Thyroid gland (tissue), 4 donors: ENCODE results near the gene THBD.

ENCODE experiments used
- POLR2A ChIP-seq, 2 donors: fragments of 450-650 bp; IDR thresholded peaks; one replicate each; pipeline ENCODE4 v1.6.1; 2017; ENCODE audit warnings: antibody characterized with exemption in 2 of 2, mild to moderate bottlenecking in 2 of 2, moderate library complexity in 1 of 2
- TF ChIP-seq, protein P1 (sequence below), 6 experiments: fragments of 200-600 bp in 3 of 6; fragments of 450-650 bp in 3 of 6; sonication (generic) in 3 of 6; IDR thresholded peaks; one replicate each; pipeline ENCODE4 v1.5.1; 2016 to 2019; ENCODE audit warnings: antibody characterized with exemption in 6 of 6, mild to moderate bottlenecking in 2 of 6, inconsistent platforms in 1 of 6, moderate library complexity in 1 of 6

DNA sequence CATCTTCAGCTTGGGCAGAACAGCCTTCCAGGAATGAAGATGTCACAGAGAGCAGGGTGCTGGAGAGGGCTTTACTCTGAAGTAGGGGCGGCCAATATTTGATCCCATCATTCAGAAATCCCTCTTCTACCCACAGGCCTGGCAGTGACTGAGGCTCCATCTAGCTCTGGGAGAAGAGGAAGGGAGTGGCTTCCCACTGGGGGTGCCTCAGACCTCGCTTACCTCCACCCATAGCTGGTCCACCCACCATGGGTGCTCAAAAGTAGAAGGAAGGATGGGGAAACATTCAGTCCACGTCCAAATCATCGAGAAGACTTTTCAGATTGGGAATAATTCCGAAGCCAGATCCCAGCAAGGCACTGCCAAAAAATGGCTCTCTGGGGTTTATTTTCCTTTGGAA is 11.8 kb upstream of the THBD start:
- TF ChIP-seq, protein P1, sequence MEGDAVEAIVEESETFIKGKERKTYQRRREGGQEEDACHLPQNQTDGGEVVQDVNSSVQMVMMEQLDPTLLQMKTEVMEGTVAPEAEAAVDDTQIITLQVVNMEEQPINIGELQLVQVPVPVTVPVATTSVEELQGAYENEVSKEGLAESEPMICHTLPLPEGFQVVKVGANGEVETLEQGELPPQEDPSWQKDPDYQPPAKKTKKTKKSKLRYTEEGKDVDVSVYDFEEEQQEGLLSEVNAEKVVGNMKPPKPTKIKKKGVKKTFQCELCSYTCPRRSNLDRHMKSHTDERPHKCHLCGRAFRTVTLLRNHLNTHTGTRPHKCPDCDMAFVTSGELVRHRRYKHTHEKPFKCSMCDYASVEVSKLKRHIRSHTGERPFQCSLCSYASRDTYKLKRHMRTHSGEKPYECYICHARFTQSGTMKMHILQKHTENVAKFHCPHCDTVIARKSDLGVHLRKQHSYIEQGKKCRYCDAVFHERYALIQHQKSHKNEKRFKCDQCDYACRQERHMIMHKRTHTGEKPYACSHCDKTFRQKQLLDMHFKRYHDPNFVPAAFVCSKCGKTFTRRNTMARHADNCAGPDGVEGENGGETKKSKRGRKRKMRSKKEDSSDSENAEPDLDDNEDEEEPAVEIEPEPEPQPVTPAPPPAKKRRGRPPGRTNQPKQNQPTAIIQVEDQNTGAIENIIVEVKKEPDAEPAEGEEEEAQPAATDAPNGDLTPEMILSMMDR (IDR thresholded peaks at IDR 0.05), result no peak
- TF ChIP-seq POLR2A (IDR thresholded peaks at IDR 0.05), result no peak
